ENCODE measurements around the gene MED15.
"Not testable (repeated sequence)": the region's sequence is repeated elsewhere in the genome, so short reads cannot be mapped to it uniquely, and the experiment has no call there.

Gene MED15

GRCh38 chr22:20469110-20469868 is 38.1 kb upstream of the MED15 start:
- Histone ChIP-seq H3K9me3 (ENCODE audit: control insufficient read depth, low read length) (no peaks in the 10 kb centered on the region), H3K4me3 (ENCODE audit: extremely low read depth, insufficient read depth, low read length, poor library complexity, severe bottlenecking) (no peak overlapping the region), H3K27ac (ENCODE audit: low read depth, low read length, severe bottlenecking) (no peak overlapping the region), H3K36me3 (ENCODE audit: control insufficient read depth, insufficient read depth, low read length) (peaks cover 26% of the 10 kb centered on the region), H3K4me1 (ENCODE audit: control insufficient read depth, insufficient read depth, low read length, poor library complexity, severe bottlenecking) (no peaks in the 10 kb centered on the region)
- 86 to 94% methylated on average over 6 of the region's 6 CpGs for WGBS, 2 experiments (ENCODE audit: insufficient coverage in 2 of 2)

GRCh38 chr22:20470525-20470924 is 36.9 kb upstream of the MED15 start:
- peaks cover 23% of the 10 kb centered on the region for H3K36me3 ChIP-seq (ENCODE audit: control insufficient read depth, insufficient read depth, low read length)
- not testable (repeated sequence) for H3K9me3 ChIP-seq (ENCODE audit: control insufficient read depth, low read length); H3K4me1 ChIP-seq (ENCODE audit: control insufficient read depth, insufficient read depth, low read length, poor library complexity, severe bottlenecking); H3K4me3 ChIP-seq (ENCODE audit: extremely low read depth, insufficient read depth, low read length, poor library complexity, severe bottlenecking); H3K27ac ChIP-seq (ENCODE audit: low read depth, low read length, severe bottlenecking)
- WGBS, 2 experiments (ENCODE audit: insufficient coverage in 2 of 2) = 86 to 94% methylated on average over 1 to 2 of the region's 2 CpGs

- Histone ChIP-seq H3K4me1 (ENCODE audit: control insufficient read depth, insufficient read depth, low read length, poor library complexity, severe bottlenecking) (no peaks in the 10 kb centered on the region), H3K4me3 (ENCODE audit: extremely low read depth, insufficient read depth, low read length, poor library complexity, severe bottlenecking) (no peak overlapping the region), H3K27ac (ENCODE audit: low read depth, low read length, severe bottlenecking) (no peak overlapping the region), H3K9me3 (ENCODE audit: control insufficient read depth, low read length) (no peaks in the 10 kb centered on the region), H3K36me3 (ENCODE audit: control insufficient read depth, insufficient read depth, low read length) (peaks cover 23% of the 10 kb centered on the region)
- 93 to 97% methylated on average over 6 to 7 of the region's 9 CpGs for WGBS, 2 experiments (ENCODE audit: insufficient coverage in 2 of 2)
Measured at GRCh38 chr22:20471126-20471833, 36.1 kb upstream of the MED15 start.

- Histone ChIP-seq H3K9me3 (ENCODE audit: control insufficient read depth, low read length) (no peaks in the 10 kb centered on the region), H3K36me3 (ENCODE audit: control insufficient read depth, insufficient read depth, low read length) (peaks cover 23% of the 10 kb centered on the region), H3K4me3 (ENCODE audit: extremely low read depth, insufficient read depth, low read length, poor library complexity, severe bottlenecking) (no peak overlapping the region), H3K27ac (ENCODE audit: low read depth, low read length, severe bottlenecking) (no peak overlapping the region), H3K4me1 (ENCODE audit: control insufficient read depth, insufficient read depth, low read length, poor library complexity, severe bottlenecking) (no peaks in the 10 kb centered on the region)
- WGBS, 2 experiments (ENCODE audit: insufficient coverage in 2 of 2) = 89 to 92% methylated on average over 6 of the region's 11 CpGs
Measured at GRCh38 chr22:20472629-20473442, 34.6 kb upstream of the MED15 start.

GRCh38 chr22:20475115-20475436 is 32.3 kb upstream of the MED15 start:
- Histone ChIP-seq H3K36me3 (ENCODE audit: control insufficient read depth, insufficient read depth, low read length) (peaks cover 12% of the 10 kb centered on the region), H3K4me3 (ENCODE audit: extremely low read depth, insufficient read depth, low read length, poor library complexity, severe bottlenecking) (no peak overlapping the region), H3K4me1 (ENCODE audit: control insufficient read depth, insufficient read depth, low read length, poor library complexity, severe bottlenecking) (no peaks in the 10 kb centered on the region), H3K27ac (ENCODE audit: low read depth, low read length, severe bottlenecking) (no peak overlapping the region), H3K9me3 (ENCODE audit: control insufficient read depth, low read length) (no peaks in the 10 kb centered on the region)
- WGBS, 2 experiments (ENCODE audit: insufficient coverage in 2 of 2) = 100% methylated on average over 1 of the region's 4 CpGs; no CpG with 5 or more reads in 1 of the 2 experiments

- not testable (repeated sequence) for H3K4me3 ChIP-seq (ENCODE audit: extremely low read depth, insufficient read depth, low read length, poor library complexity, severe bottlenecking); H3K9me3 ChIP-seq (ENCODE audit: control insufficient read depth, low read length); H3K27ac ChIP-seq (ENCODE audit: low read depth, low read length, severe bottlenecking); H3K4me1 ChIP-seq (ENCODE audit: control insufficient read depth, insufficient read depth, low read length, poor library complexity, severe bottlenecking)
- peaks cover 12% of the 10 kb centered on the region for H3K36me3 ChIP-seq (ENCODE audit: control insufficient read depth, insufficient read depth, low read length)
- 93 to 95% methylated on average over 6 to 11 of the region's 12 CpGs for WGBS, 2 experiments (ENCODE audit: insufficient coverage in 2 of 2)
Measured at GRCh38 chr22:20475569-20475968, 31.8 kb upstream of the MED15 start.

- not testable (repeated sequence) for H3K4me1 ChIP-seq (ENCODE audit: control insufficient read depth, insufficient read depth, low read length, poor library complexity, severe bottlenecking)
- no CpG with 5 or more reads among the region's 6 CpGs for WGBS, 2 experiments (ENCODE audit: insufficient coverage in 2 of 2)
Measured at GRCh38 chr22:20478059-20478458, 29.4 kb upstream of the MED15 start.

GRCh38 chr22:20479612-20480196 is 27.7 kb upstream of the MED15 start:
- 100% methylated on average over 1 of the region's 1 CpG for WGBS, 2 experiments (ENCODE audit: insufficient coverage in 2 of 2)
- Histone ChIP-seq H3K36me3 (ENCODE audit: control insufficient read depth, insufficient read depth, low read length) (peaks cover 7% of the 10 kb centered on the region), H3K4me1 (ENCODE audit: control insufficient read depth, insufficient read depth, low read length, poor library complexity, severe bottlenecking) (no peaks in the 10 kb centered on the region), H3K4me3 (ENCODE audit: extremely low read depth, insufficient read depth, low read length, poor library complexity, severe bottlenecking) (no peak overlapping the region), H3K27ac (ENCODE audit: low read depth, low read length, severe bottlenecking) (no peak overlapping the region), H3K9me3 (ENCODE audit: control insufficient read depth, low read length) (no peaks in the 10 kb centered on the region)

More at GRCh38 chr22:20478059-20478458, 29.4 kb upstream of the MED15 start:
- H3K36me3 ChIP-seq (ENCODE audit: control insufficient read depth, insufficient read depth, low read length); H3K9me3 ChIP-seq (ENCODE audit: control insufficient read depth, low read length); H3K27ac ChIP-seq (ENCODE audit: low read depth, low read length, severe bottlenecking); H3K4me3 ChIP-seq (ENCODE audit: extremely low read depth, insufficient read depth, low read length, poor library complexity, severe bottlenecking): not testable (repeated sequence)

- H3K9me3 ChIP-seq (ENCODE audit: control insufficient read depth, low read length); H3K4me3 ChIP-seq (ENCODE audit: extremely low read depth, insufficient read depth, low read length, poor library complexity, severe bottlenecking); H3K4me1 ChIP-seq (ENCODE audit: control insufficient read depth, insufficient read depth, low read length, poor library complexity, severe bottlenecking); H3K36me3 ChIP-seq (ENCODE audit: control insufficient read depth, insufficient read depth, low read length); H3K27ac ChIP-seq (ENCODE audit: low read depth, low read length, severe bottlenecking): not testable (repeated sequence)
- WGBS, 2 experiments (ENCODE audit: insufficient coverage in 2 of 2) = 95 to 99% methylated on average over 7 of the region's 7 CpGs
Measured at GRCh38 chr22:20483143-20483506, 24.3 kb upstream of the MED15 start.

GRCh38 chr22:20483771-20484170 is 23.6 kb upstream of the MED15 start:
- 96 to 98% methylated on average over 12 to 13 of the region's 14 CpGs for WGBS, 2 experiments (ENCODE audit: insufficient coverage in 2 of 2)
- peaks cover 10% of the 10 kb centered on the region for H3K36me3 ChIP-seq (ENCODE audit: control insufficient read depth, insufficient read depth, low read length)
- H3K27ac ChIP-seq (ENCODE audit: low read depth, low read length, severe bottlenecking) = no peak overlapping the region
- no peak overlapping the region for H3K4me3 ChIP-seq (ENCODE audit: extremely low read depth, insufficient read depth, low read length, poor library complexity, severe bottlenecking)
- no peaks in the 10 kb centered on the region for H3K4me1 ChIP-seq (ENCODE audit: control insufficient read depth, insufficient read depth, low read length, poor library complexity, severe bottlenecking)
- no peaks in the 10 kb centered on the region for H3K9me3 ChIP-seq (ENCODE audit: control insufficient read depth, low read length)
